GM12878 (cell line): Measurements from ENCODE around the gene CABLES1. TPM values are rescaled to one million over a fixed set of nuclear protein-coding genes. Genes with fewer than 3 reads are reported as not detected.

Experiments used
- ATAC-seq: fragments of 200-7000 bp; cut with Tn5 transposase; 3 replicates; pipeline ENCODE4 v1.9.1; 2020; ENCODE audit warnings: mild to moderate bottlenecking, moderate library complexity
- BruUV-seq: library from RNA; stranded (reverse); fragments of 400-500 nt; replicated peaks from 2 replicates; lab custom pipeline; 2021; lab: Mats Ljungman, UMichigan
- CTCF ChIA-PET: fragments of 300-600 bp; sonication (Branson Sonifier 250); formaldehyde crosslinking; extraction: SDS; loops from one replicate; lab custom pipeline; 2021; ENCODE audit warnings: inconsistent platforms; lab: Yijun Ruan, JAX
- POLR2A ChIA-PET: fragments of 350-600 bp; formaldehyde crosslinking; extraction: SDS; loops from one replicate; lab custom pipeline; 2021; ENCODE audit warnings: inconsistent platforms; lab: Charles Lee
- RAD21 ChIA-PET: fragments of 300-600 bp; sonication (Branson Sonifier 250); formaldehyde crosslinking; loops from one replicate; lab custom pipeline; 2023; ENCODE audit warnings: antibody characterized with exemption; ENCODE audit not compliant: unreplicated experiment; lab: Charles Lee
- SMC1A ChIA-PET: fragments of 300-600 bp; sonication (Branson Sonifier 250); formaldehyde crosslinking; loops from one replicate; lab custom pipeline; 2023; ENCODE audit not compliant: unreplicated experiment, uncharacterized antibody; lab: Charles Lee
- DNase-seq: peaks from one replicate; pipeline ENCODE4 v3.0.0-alpha.2; 2011; ENCODE audit warnings: low read depth, low spot score
- FAIRE-seq: peaks from 3 replicates; lab custom pipeline; 2011; peaks lifted over from hg19 to GRCh38; lab: Jason Lieb, UNC
- H2AFZ ChIP-seq: 2 replicates; pipeline ENCODE4 v1.6.0; 2011; ENCODE audit warnings: low read depth, low read length, control low read depth; ENCODE audit not compliant: control insufficient read depth
- H3K27ac ChIP-seq: 2 replicates; pipeline ENCODE4 v1.5.1; 2011; ENCODE audit warnings: control low read depth; ENCODE audit not compliant: control insufficient read depth, insufficient read depth
- H3K27me3 ChIP-seq, 2 experiments: replicated peaks in 1 of 2; 2 replicates each; pipeline versions ENCODE4 v1.6.0 to v1.6.1; 2011; ENCODE audit warnings: low read length in 1 of 2; ENCODE audit not compliant: control insufficient read depth in 2 of 2, insufficient read depth in 2 of 2
- H3K36me3 ChIP-seq, 2 experiments: 2 replicates each; pipeline ENCODE4 v1.5.1; 2011; ENCODE audit warnings: low read length in 1 of 2; ENCODE audit not compliant: control insufficient read depth in 2 of 2, insufficient read depth in 2 of 2
- H3K4me1 ChIP-seq: 2 replicates; pipeline ENCODE4 v1.6.1; 2011; ENCODE audit warnings: mild to moderate bottlenecking, low read length, moderate library complexity, mixed read lengths; ENCODE audit not compliant: control insufficient read depth, insufficient read depth
- H3K4me2 ChIP-seq: 2 replicates; pipeline ENCODE4 v1.6.0; 2011; ENCODE audit warnings: control low read depth; ENCODE audit not compliant: control insufficient read depth, insufficient read depth
- H3K4me3 ChIP-seq: fragments of 200-600 bp; sonication (generic); 2 replicates; pipeline ENCODE4 v1.5.1; 2016
- H3K79me2 ChIP-seq: 2 replicates; pipeline ENCODE4 v1.6.0; 2011; ENCODE audit warnings: low read length; ENCODE audit not compliant: control insufficient read depth, insufficient read depth
- H3K9ac ChIP-seq: 2 replicates; pipeline ENCODE4 v1.8.0; 2011; ENCODE audit warnings: low read length, control low read depth, mixed read lengths; ENCODE audit not compliant: control insufficient read depth, insufficient read depth
- H3K9me3 ChIP-seq: replicated peaks from 3 replicates; pipeline ENCODE4 v1.5.1; 2011; ENCODE audit warnings: mild to moderate bottlenecking, low read length; ENCODE audit not compliant: control insufficient read depth, insufficient read depth
- H4K20me1 ChIP-seq: 2 replicates; pipeline ENCODE4 v1.6.0; 2011; ENCODE audit not compliant: control insufficient read depth, insufficient read depth
- ATF2 ChIP-seq: IDR thresholded peaks from 2 replicates; pipeline ENCODE4 v1.6.1; 2012; ENCODE audit warnings: low read length, inconsistent platforms
- BCLAF1 ChIP-seq: fragments of 450-650 bp; IDR thresholded peaks from 2 replicates; pipeline ENCODE4 v1.6.1; 2017; ENCODE audit warnings: antibody characterized with exemption, mild to moderate bottlenecking, moderate library complexity
- CEBPB ChIP-seq, 2 experiments: fragments of 150-350 bp in 1 of 2; IDR thresholded peaks; 2 replicates each; pipeline ENCODE4 v1.6.1; 2012 to 2014; ENCODE audit warnings: low read depth in 2 of 2, low read length in 2 of 2, borderline replicate concordance in 1 of 2, inconsistent platforms in 1 of 2
- IKZF2 ChIP-seq, 2 experiments: fragments of 450-650 bp; IDR thresholded peaks; 2 replicates each; pipeline ENCODE4 v1.6.1; 2017; ENCODE audit warnings: mild to moderate bottlenecking in 2 of 2, moderate library complexity in 2 of 2
- KAT2A ChIP-seq: conservative IDR thresholded peaks from 2 replicates; pipeline ENCODE4 v1.6.1; 2011; ENCODE audit warnings: low read depth, low read length; ENCODE audit not compliant: control insufficient read depth
- NBN ChIP-seq: fragments of 450-650 bp; IDR thresholded peaks from 2 replicates; pipeline ENCODE4 v1.6.1; 2016
- PAX5 ChIP-seq: IDR thresholded peaks from 2 replicates; pipeline ENCODE4 v1.6.1; 2011; ENCODE audit warnings: low read depth, low read length, borderline replicate concordance
- SMARCA5 ChIP-seq: fragments of 450-650 bp; IDR thresholded peaks from 2 replicates; pipeline ENCODE4 v1.6.1; 2017; ENCODE audit warnings: mild to moderate bottlenecking
- ZNF384 ChIP-seq: IDR thresholded peaks from 2 replicates; pipeline ENCODE4 v1.6.1; 2012; ENCODE audit warnings: low read depth, mild to moderate bottlenecking, low read length, improper control_type of control experiment, borderline replicate concordance
- WGBS: methylation state at CpG from one replicate; pipeline ENCODE4 v1.1.6; 2016; ENCODE audit warnings: low lambda C conversion rate; ENCODE audit not compliant: insufficient replicate concordance, insufficient coverage; ENCODE audit errors: missing lambda C conversion rate; 5-methylcytosine and 5-hydroxymethylcytosine counted together
- in situ Hi-C: fragments of 300-500 bp; cut with MboI; formaldehyde crosslinking; loops from 9 replicates; pipeline ENCODE4 v1.14.3; 2018; ENCODE audit warnings: mixed read lengths
- intact Hi-C: fragments of 100-400 bp; cut with micrococcal nuclease; formaldehyde crosslinking; loops from one replicate; pipeline ENCODE4 v1.14.2; 2022; ENCODE audit not compliant: unreplicated experiment
- polyA plus RNA-seq, 11 experiments: library from polyadenylated mRNA; depleted of rRNA in 4 of 11; unstranded in 6 of 11; stranded (reverse) in 5 of 11; fragments of >200 nt; fragmentation: Nextera tagmentation in 4 of 11; fragmentation: Illumina TruSeq in 1 of 11; extraction: Ambion mirVana in 4 of 11; extraction: Trizol in 1 of 11; gene quantifications; 1 replicate in 1 of 11; 2 replicates in 10 of 11; pipeline versions ENCODE4 v1.2.1 to v1.2.3, GENCODE V29; 2011 to 2016; ENCODE audit warnings: inconsistent platforms in 2 of 11, missing spikeins in 2 of 11, low read depth in 1 of 11
- total RNA-seq, 4 experiments: library from RNA; depleted of rRNA in 3 of 4; stranded (reverse); fragments of >200 nt in 3 of 4; fragmentation: Illumina TruSeq in 1 of 4; extraction: Trizol in 1 of 4; gene quantifications; 2 replicates each; pipeline versions ENCODE4 v1.2.1 to v1.2.3, GENCODE V29; 2013 to 2021
- TF ChIP-seq, protein P1 (sequence below): IDR thresholded peaks from 2 replicates; pipeline ENCODE4 v1.6.1; 2012; ENCODE audit warnings: low read depth, low read length, improper control_type of control experiment

CABLES1 gene
- total and polyA plus RNA-seq, 10 of the 15 experiments (the other 5 are each of a cell fraction or from before 2014, with no cell fraction given): 2.9 to 27.2 (median 8.2) TPM

GRCh38 chr18:23186781-23187180 is 51.5 kb downstream of the CABLES1 start (continued):
- TF ChIP-seq, protein P1, sequence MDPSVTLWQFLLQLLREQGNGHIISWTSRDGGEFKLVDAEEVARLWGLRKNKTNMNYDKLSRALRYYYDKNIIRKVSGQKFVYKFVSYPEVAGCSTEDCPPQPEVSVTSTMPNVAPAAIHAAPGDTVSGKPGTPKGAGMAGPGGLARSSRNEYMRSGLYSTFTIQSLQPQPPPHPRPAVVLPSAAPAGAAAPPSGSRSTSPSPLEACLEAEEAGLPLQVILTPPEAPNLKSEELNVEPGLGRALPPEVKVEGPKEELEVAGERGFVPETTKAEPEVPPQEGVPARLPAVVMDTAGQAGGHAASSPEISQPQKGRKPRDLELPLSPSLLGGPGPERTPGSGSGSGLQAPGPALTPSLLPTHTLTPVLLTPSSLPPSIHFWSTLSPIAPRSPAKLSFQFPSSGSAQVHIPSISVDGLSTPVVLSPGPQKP: no peak
- TF ChIP-seq ZNF384 (no peak), BCLAF1 (no peak), NBN (no peak), ATF2 (no peak), IKZF2 (IDR thresholded peaks at IDR 0.05) (no peak)

DNA sequence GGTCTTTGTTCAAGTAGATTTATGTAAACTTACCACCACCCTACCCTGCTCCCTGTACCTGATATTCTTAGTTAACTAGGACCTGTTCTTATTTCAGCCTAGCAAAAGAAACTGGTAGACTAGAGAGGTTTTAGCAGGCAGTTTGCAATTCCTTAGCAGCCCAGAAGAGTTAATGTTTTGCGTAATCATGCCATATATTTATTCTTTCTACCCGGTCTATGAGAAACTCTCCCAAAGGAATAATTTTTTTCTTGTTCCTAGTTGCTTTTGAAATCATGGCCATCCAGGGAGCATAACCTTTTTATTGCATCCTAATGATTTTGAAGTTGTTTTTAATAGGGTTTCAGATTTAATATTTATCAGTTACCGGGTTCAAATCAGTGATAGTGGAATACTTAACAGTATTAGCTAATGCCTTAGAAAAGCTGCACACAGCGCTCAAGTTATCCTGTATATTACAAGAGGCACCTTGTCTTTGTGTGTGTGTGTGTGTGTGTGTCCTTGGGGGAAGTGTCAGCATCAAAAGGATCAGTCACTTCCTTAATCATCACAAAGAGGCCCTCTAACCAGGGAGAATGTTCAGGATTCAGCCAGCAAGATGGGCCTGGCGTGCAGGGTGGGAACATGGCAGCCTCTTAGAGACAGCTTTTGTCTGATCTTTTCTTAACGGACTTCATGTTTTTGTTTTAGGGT is 52.9 kb downstream of the CABLES1 start:
- BruUV-seq: no TSS peak
- Histone ChIP-seq H3K27ac (no peak overlapping the region), H3K79me2 (peaks cover 10% of the 10 kb centered on the region), H3K9me3 (no peaks in the 10 kb centered on the region), H3K4me3 (no peak overlapping the region), H2AFZ (no peak overlapping the region), H3K27me3 (no peaks in the 10 kb centered on the region), H3K4me1 (peaks cover 7% of the 10 kb centered on the region), H3K9ac (no peak overlapping the region), H3K4me2 (no peak overlapping the region), H3K36me3 (peaks cover 12 to 24% of the 10 kb centered on the region in 2 experiments; a peak in 3 of 4 replicates), H4K20me1 (no peaks in the 10 kb centered on the region)
- ChIA-PET SMC1A (no interaction called here), POLR2A (interaction anchor here (1.0 kb wide), 1 partner anchor 17 kb away, joined by 3 read pairs; no protein-coding TSS in a partner anchor), RAD21 (no interaction called here), CTCF (no interaction called here)
- intact Hi-C loops: no loop called here
- in situ Hi-C loops: no loop called here
- no peak for FAIRE-seq
- no peak for ATAC-seq
- no peak for DNase-seq
- WGBS: 90% methylated on average over 6 of the region's 6 CpGs
- TF ChIP-seq CEBPB (IDR thresholded peaks at IDR 0.05; ENCODE audit: borderline replicate concordance in 1 of 2, low read depth in 2 of 2, low read length in 2 of 2): no peak
- no peak for TF ChIP-seq PAX5
- no peak for TF ChIP-seq KAT2A
- no peak for TF ChIP-seq SMARCA5
